ENCODE results near the gene ZRANB3.

DNA sequence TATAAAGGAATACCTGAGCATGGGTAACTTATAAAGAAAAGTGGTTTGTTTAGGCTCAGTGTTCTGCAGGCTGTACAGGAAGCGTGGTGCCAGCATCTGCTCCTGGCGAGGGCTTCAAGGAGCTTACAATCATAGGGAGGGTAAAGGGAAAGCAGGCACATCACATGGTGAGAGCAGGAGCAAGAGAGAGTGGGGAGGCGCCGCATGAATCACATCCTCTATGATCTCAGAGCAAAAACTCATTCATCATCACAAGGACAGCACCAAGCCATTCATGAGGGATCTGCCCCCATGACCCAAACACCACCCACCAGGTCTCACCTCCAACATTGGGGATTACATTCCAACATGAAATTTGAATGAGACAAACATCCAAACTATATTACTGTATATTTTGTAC, 32.8 kb upstream of the ZRANB3 start:
- TF ChIP-seq, protein P1, sequence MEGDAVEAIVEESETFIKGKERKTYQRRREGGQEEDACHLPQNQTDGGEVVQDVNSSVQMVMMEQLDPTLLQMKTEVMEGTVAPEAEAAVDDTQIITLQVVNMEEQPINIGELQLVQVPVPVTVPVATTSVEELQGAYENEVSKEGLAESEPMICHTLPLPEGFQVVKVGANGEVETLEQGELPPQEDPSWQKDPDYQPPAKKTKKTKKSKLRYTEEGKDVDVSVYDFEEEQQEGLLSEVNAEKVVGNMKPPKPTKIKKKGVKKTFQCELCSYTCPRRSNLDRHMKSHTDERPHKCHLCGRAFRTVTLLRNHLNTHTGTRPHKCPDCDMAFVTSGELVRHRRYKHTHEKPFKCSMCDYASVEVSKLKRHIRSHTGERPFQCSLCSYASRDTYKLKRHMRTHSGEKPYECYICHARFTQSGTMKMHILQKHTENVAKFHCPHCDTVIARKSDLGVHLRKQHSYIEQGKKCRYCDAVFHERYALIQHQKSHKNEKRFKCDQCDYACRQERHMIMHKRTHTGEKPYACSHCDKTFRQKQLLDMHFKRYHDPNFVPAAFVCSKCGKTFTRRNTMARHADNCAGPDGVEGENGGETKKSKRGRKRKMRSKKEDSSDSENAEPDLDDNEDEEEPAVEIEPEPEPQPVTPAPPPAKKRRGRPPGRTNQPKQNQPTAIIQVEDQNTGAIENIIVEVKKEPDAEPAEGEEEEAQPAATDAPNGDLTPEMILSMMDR (IDR thresholded peaks at IDR 0.05), result no peak
- TF ChIP-seq POLR2A (IDR thresholded peaks at IDR 0.05), result no peak

Measured in heart left ventricle (tissue), 13 donors.